GM21723 (cell line): ENCODE measurements around the gene ZNF616.
"Not testable (repeated sequence)": the region's sequence is repeated elsewhere in the genome, so short reads cannot be mapped to it uniquely, and the experiment has no call there.

ENCODE experiments used
- ATAC-seq: cut with Tn5 transposase; IDR thresholded peaks from one replicate; pipeline ENCODE4 v1.9.1; 2021; ENCODE audit warnings: mild to moderate bottlenecking, moderate library complexity; ENCODE audit not compliant: unreplicated experiment

ZNF616 gene

GRCh38 chr19:52112624-52113023, 27.1 kb downstream of the ZNF616 start:
- ATAC-seq, result no peak

GRCh38 chr19:52110780-52111179, 29.0 kb downstream of the ZNF616 start:
- no peak for ATAC-seq

- no peak for ATAC-seq
These were observed 37.0 kb downstream of the ZNF616 start for GRCh38 chr19:52102782-52103181.

- ATAC-seq, result no peak
These were observed 37.7 kb downstream of the ZNF616 start for GRCh38 chr19:52101866-52102562.

GRCh38 chr19:52099497-52100138, 40.1 kb downstream of the ZNF616 start:
- ATAC-seq, result no peak

GRCh38 chr19:52096416-52096815, 43.3 kb downstream of the ZNF616 start:
- not testable (repeated sequence) for ATAC-seq

GRCh38 chr19:52095172-52096014, 44.3 kb downstream of the ZNF616 start, which contains the start of gene ZNF841:
Gene ZNF841 (minus strand): TSS chr19:52095765. CDS start chr19:52084801, 10,964 bp downstream.
- peak; percentile 80 for ATAC-seq

GRCh38 chr19:52094526-52095130, 45.1 kb downstream of the ZNF616 start:
- no peak for ATAC-seq

- no peak for ATAC-seq
These were observed 53.3 kb downstream of the ZNF616 start for GRCh38 chr19:52086481-52086880.

GRCh38 chr19:52070496-52070895, 69.2 kb downstream of the ZNF616 start:
- no peak for ATAC-seq

- no peak for ATAC-seq
These were observed 70.1 kb downstream of the ZNF616 start for GRCh38 chr19:52069653-52070052.

- no peak for ATAC-seq
These were observed 73.4 kb downstream of the ZNF616 start for GRCh38 chr19:52066258-52066863.

- ATAC-seq, result no peak
These were observed 74.3 kb downstream of the ZNF616 start for GRCh38 chr19:52065399-52065798.
